Measurements from ENCODE around the gene RPL36AL.
"Not testable (repeated sequence)": the region's sequence is repeated elsewhere in the genome, so short reads cannot be mapped to it uniquely, and the experiment has no call there.

GRCh38 chr14:49584981-49585640 is 35.3 kb downstream of the RPL36AL start:
- TF ChIP-seq, protein P1, sequence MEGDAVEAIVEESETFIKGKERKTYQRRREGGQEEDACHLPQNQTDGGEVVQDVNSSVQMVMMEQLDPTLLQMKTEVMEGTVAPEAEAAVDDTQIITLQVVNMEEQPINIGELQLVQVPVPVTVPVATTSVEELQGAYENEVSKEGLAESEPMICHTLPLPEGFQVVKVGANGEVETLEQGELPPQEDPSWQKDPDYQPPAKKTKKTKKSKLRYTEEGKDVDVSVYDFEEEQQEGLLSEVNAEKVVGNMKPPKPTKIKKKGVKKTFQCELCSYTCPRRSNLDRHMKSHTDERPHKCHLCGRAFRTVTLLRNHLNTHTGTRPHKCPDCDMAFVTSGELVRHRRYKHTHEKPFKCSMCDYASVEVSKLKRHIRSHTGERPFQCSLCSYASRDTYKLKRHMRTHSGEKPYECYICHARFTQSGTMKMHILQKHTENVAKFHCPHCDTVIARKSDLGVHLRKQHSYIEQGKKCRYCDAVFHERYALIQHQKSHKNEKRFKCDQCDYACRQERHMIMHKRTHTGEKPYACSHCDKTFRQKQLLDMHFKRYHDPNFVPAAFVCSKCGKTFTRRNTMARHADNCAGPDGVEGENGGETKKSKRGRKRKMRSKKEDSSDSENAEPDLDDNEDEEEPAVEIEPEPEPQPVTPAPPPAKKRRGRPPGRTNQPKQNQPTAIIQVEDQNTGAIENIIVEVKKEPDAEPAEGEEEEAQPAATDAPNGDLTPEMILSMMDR (conservative IDR thresholded peaks at IDR 0.05; ENCODE audit: low read depth, low read length): not testable (repeated sequence)
- not testable (repeated sequence) for TF ChIP-seq FOS (IDR thresholded peaks at IDR 0.05; ENCODE audit: low read depth, low read length)
